NCI-H345 (cell line): ENCODE results near the gene SLC5A1.

Experiments used
- DNase-seq: peaks from one replicate; lab custom pipeline; 2025; lab: John Stamatoyannopoulos, UW

The SLC5A1 gene

DNA sequence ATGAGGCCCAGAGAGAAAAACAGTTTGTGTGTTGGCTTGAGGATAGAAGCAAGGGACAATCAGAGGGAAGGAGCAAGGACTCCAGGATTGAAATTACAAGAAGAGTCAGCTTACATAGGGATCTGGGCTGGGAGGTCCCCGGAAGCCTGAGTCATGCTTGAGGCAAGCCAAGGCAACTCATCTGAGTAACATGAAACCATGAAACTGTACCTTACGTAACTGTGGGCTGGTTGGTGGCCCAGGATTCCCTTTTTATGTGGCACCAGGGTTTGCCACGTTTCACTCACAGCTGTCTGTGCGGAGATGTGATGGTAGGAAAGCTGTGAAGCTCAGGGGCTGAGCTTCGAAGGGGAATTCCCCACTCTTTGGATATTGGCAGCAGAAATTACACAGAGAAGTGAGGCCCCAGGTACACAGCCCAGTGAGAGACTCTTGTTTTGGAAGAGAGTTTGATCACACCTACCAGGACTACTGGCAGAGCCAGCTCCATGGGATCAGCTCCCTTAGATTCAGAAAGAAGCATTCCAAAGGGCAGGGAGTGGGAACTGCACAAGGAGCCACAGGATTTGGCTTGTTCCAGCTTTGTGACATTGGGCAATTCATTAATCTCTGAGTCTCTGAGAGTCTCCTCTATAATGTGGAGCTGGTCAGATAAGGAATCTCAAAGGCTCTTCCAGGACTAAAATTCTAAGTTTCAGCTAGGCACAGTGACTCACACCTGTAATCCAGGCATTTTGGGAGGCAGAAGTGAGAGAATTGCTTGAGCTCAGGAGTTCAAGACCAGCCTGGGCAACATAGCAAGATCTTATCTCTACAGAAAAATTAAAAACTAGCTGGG is 7.8 kb downstream of the SLC5A1 start:
- DNase-seq = no peak

DNA sequence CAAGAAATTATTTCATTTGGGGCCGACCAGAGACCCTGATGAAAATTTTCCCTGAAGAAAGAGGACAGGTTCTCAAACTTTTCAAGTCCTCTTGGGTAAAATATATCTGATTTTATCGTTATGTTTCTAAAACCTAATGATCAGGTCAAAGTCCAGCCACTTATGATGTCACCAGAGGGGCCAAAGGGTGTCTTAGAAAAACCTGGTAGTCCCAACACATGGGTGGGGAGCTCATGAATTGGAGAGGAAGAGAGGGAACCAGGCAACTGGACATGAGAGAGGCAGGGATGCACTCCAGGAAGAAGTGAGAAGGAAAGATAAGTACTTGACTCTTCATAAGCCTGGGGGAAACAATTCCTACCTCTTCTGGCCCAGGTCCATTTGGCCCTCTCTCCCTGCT is 9.2 kb downstream of the SLC5A1 start:
- DNase-seq = no peak

DNA sequence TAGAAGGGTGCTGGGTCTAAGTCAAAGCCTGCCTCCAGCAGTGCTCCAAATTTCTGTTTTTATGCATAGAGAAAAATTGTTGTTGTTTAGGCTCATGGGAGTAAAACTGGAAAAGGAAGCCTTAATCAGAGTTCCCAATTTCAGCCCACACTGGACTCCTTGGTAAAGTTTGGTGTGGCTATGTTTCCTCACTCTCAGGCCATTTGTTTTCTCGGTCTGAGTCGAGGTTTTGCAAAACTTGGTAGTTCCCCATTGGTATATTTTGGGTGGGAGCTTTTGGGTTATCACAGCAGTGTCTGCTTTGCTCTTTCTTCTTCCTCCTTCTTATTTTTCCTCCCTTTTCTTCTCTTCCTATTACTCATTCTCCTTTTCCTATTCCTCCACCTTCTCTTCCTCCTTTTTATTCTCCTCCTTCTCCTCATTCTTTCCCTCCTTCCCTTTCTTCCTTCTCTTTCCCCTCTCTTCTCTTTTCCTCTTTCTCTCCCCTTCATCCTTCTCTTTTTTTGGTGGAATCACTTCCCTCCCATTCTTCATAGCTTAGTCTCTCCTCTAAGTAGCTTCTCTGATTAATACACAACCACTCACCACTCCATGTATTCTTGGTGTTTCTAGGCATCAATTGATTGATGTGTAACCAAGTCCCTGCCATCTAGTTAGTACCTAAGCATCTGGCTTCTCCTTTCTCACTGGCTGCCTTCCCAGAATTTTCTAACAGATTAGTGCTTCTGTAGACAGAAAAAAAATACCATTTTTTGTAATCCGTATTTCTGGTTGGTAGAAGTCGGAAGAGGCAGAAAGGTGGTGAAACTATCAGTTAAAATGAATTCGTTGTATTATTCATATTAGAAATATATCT is 10.1 kb downstream of the SLC5A1 start:
- no peak for DNase-seq

DNA sequence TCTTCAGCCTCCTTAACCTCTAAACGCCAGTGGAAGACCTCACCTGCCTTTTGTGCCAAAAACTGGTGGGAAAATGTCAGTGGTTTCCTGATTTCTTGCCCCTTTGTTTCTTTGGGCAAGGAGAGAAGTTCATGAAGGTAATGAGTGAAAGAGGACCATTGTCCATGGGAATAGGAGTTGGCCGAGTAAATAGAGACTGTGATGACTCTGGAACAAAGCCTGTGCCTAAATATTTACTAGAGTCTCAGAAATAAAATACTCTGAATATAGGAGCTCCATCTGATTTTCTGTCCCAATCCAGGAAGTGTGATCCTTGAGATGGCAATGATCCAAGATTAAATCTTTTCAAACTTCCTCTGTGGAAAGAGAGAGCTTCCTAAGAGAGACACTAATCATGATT is 12.0 kb downstream of the SLC5A1 start:
- no peak for DNase-seq

DNA sequence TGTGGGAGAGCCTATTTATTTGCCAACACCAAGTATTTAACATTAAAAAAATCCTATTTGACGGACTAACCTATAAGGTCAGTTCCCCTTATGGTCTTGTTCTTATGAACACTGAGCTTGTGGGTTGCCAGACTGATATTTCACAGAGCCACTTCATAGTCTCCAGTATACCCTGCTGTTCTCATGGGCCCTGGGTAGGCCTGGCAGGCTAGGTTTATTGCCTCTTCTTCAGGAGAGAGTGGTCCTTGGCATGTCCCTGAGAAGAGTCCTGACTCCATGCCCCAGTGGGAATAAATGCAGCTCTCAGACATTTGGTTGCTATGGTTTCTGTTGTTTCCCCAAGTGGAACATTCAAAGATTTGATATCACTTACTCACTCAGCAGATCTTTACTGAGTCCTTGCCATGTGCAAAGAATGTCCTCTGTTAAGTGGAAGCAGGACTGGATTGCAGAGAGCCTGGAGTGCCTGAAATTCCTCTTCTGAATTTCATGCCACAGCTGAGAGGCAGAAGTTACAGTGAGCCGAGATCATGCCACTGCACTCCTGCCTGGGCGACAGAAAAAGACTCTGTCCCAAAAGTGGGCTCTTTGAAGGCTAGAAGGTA is 15.7 kb downstream of the SLC5A1 start:
- no peak for DNase-seq

DNA sequence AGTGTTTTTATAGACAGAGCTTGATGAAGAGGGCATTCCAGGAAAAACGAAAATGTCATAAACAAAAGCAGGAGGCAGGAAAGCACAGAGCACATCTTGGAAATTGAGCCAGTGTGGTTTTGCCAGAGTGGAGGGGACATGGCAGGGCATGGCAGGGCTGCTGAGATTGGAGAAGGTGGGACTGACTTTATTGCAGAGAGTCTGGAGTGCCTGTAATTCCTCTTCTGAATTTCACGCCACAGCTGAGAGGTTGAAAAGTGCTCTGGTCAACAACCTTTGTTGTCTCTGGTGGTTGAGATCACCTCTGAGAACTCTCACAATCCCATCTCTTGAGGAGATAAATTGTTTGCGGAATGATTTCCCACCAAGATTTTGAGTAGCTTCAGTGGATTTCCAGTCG is 16.4 kb downstream of the SLC5A1 start:
- DNase-seq = no peak

DNA sequence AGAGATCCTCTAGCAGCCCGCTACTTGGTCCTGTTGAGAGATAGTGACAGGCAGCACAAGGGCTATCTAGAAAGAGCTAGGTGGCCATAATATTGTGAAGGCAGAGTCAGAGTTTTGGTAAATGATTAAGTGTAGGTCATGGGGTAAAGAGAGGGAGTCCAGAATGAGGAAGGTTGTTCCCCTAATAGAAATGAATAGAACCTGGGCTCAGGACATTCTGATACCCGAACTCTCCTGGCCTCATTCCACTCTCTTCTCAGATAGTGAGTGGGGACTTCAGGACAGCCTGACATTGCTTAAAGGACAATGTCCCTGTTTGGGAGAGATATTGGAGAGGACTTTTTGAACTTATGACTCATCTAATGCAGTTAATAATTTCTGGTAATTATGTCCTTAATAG is 20.6 kb downstream of the SLC5A1 start:
- DNase-seq = no peak

DNA sequence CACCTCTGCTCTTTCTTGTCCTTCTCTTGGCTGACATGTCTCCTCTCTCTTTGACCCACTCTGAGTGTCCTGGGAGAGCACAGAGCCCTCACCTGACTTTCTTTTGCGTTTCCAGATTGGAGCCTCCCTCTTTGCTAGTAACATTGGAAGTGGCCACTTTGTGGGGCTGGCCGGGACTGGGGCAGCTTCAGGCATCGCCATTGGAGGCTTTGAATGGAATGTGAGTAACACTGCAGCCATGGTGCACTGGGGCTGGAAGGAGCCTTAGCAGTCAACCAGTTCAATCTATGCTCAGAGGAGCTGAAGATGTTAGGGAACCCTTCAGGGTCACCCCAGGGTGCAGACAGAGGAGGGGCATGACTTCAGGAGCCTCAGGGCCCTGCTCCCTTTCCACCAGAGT is 23.8 kb downstream of the SLC5A1 start:
- DNase-seq = no peak

DNA sequence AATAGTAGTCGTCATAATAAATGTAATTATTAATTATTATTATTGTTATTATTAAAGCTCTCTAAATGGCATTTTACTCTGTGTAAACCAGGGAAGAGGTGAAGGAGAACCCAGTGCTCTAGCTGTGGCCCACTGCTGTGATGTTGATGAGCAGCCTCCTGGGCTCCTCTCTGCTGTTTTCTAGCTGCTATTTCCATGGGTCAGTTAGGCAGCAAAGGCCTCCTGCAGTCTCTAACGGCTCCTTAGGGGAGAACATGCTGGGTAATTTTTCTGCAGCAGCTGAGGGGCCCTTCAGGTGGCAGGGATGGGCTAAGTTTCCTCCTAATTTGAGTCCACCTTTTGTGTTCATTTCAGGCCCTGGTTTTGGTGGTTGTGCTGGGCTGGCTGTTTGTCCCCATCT is 24.6 kb downstream of the SLC5A1 start:
- no peak for DNase-seq

DNA sequence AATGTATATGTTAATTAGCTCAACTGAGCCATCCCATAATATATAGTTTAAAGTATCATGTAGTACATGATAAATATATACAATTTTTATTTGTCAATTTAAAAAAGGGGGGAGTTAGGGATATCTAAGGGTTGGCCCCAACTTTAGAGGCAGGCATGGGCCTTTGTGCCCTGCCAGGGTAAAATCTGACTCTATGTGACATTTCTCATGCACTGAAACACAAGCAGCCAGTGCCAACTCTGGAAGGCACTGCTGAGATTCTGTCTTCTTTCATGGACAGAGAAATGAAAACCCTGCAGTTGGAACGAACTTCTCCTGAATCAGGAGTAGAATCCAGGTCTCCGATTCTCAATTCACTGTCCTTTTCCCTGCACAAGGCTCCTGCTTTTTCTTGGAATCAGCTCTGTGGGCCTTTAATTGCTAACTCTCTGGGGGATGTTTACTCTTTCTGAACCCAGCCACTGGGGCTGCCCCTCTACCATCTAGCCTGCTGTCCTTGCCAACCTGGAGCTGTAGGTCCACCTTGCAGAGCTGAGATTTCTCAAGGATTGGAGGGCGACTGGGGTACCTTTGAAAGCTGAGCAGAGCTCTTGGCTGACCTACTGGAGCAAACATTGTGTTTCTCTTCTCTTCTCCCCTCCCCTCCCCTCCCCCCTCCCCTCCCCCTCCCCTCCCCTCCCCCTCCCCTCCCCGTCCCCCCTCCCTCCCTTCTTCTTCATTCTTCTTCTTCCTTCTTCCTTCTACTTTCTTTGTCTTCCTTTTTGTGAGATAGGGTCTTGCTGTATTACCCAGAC is 26.7 kb downstream of the SLC5A1 start:
- no peak for DNase-seq

DNA sequence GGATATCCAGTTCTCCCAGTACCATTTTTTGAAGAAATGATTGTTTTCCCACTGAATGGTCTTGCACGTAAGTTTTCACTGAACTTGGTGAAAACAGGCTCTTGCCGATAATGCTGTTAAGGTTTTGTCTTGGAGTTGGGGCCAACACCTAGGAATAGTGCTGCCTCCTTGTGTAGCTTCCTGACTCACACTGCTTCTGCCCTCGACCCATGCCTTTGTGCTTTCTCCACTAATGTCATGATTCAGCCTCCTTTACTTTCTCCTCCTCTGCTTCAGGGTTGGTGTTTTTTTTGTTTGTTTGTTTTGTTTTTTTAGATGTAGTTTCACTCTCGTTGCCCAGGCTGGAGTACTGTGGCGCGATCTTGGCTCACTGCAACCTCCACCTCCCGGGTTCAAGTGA is 30.2 kb downstream of the SLC5A1 start:
- no peak for DNase-seq

DNA sequence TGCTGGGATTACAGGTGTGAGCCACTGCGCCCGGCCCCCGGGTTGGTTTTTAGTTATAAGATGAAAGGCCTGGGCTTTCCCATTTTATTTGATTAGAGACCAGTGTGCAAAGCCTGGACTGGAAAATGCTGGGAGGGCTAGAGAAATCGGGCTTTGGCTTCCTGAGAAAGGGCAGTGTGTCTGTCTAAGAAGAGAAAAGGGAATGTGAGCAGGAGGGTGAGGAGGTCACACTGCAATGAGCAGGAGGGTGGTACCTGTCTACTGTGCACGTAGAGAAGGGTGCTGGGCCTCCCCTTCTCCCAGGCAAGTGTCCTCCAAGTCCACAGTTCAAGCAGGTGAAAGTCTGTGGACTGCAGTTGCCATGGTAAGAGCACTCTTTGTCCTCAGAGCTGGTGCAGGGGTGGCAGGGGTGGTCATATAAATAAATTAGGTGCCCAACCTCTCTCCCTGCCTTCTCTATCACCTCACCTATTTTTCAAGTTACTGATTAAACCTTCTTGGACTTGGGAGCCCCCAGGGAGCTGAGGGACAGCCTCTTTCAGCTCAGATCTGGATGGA is 30.8 kb downstream of the SLC5A1 start:
- no peak for DNase-seq

DNA sequence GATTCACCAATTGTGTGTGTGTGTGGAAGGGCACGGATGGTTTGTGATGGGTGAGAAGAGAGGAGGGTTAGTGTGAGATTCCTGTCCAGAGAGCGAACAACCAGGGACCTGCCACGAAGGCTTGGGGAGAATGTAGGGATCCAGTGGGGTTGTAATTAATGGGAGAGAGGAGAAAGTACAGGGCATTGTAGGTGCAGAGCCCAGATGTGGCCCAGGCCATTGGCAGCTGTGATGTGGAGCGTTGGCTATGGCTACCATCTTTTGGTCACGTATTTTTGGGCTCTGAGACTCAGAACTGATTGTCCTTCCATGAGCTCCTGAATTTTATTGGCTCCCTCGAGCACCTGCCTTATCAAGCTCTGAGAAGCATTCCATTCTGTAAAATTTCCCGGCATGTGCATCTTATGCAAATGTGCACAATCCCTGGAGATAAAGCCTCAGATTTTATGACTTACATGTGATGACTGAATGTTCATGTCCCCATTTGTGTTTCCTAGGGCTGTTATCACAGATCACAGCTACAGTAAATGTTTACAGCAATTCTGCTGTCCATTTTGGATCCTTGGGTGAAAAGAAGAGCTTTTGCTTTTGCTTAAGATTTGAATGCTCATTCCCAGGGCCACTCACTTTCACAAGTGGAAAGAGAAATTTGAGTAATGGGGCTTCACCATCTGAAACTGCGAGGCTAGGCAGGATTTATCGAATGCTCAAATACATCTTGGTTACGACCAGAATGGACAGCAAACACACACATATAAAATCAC is 33.1 kb downstream of the SLC5A1 start:
- no peak for DNase-seq

DNA sequence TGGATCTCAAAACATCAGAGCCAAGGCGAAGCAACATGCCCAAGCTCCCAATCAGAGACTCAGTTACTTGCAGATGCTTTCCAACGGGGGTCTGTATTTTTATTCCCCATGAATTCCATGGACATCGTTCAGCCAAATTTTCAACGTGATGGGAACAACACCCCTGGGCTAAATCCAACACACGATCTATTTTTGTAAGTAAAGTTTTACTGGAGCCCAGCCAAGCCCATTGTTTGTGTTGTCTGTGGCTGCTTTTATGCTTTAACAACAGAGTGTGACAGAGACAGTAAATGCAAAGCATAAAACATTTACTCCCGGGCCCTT is 33.7 kb downstream of the SLC5A1 start:
- peak; percentile 44 for DNase-seq

DNA sequence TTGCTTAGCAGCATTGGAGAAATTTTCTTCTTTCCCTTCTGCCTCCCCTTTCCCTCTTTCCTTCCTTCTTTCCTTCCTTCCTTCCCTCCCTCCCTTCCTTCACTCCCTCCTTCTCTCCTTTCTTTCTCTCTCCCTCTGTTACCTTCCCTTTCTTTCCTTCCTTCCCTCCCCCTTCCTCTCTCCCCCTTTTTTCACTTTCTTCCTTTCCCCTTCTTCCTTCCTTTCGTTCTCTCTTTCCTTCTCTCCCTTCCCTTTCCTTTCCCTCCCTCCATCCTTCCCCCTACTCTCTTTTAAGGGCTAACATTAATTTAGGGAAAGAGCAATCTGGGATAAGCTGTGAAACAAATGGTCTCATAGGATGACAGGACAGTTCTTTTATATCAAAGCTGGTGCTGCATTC is 34.1 kb downstream of the SLC5A1 start:
- no peak for DNase-seq

DNA sequence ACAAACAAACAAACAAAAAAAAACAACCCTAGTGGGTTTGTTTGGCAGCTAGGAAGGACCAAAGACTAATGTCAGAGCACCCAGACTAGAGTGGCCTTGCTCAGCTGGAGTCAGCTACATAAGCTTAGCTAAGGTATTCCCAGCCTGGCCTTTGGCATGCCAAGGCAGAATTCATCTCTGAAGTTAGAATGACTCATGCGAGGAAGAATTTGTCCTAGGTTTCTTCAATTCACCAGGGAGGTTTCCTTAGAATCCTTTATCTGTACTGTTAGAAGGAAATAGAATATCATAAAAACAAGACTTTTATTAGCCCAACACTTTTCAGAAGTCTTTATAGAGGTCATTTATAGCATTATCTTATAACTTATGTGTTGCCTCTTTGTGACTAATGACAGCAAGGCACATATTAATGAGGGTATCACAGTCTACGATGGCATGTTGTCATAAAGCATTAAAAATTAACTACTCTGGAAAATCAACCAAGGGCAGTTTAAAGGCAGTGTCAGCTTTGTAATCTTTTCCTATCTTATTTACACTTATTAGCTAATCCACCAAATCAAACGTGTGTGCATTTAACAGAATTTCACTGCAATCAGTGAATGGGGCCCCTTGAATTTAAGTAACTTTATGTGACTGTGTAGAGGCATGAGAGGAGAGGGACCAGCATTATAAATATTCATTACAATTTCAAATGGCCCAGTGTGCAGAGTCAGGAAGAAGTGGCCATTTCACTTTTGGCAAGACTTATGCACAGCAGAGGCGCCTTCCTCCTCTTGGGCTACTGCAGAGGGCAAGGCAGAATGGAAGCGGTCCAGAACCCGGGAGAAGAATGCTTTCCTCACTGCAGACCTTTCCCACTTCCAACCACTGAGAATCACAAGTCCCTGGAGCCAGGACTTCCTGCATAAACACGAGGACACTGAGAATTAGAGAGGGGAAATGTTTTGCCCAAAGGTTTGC is 36.3 kb downstream of the SLC5A1 start:
- DNase-seq = no peak

DNA sequence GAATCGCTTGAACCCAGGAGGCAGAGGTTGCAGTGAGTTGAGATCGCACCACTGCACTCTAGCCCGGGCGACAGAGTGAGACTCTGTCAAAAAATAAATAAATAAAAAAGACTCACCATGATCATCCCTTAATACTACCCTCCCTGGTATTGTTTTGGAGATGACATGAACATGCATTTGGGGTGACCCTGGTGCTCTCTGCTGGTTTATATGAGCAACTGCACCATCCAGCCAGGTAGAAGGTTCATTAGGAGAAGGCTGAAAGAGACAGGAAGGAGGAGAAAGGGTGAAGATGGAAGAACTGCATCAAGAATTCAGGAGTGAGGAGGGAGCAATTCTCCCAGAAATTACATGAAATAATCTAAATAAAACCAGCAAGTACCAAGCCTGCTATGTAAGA is 37.8 kb downstream of the SLC5A1 start:
- peak; percentile 44 for DNase-seq

DNA sequence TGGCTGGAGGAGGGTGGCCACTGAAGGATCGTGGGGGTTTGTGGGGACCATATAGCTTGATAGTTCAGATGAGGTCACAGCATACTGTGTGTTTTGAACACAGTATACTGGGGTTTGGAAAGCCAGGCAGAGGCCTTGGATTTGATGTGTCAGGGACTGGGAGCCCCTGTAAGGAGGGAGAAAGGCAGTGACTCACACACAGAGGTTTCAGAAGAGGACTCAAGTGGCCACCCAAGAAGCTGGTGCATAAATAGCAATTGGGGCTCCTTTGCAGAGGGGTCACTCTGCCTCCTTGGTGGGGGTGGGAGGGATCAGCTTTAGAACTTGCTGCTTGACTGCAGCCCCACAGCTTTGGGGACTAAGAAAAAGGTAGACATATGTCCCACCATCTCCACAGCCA is 39.3 kb downstream of the SLC5A1 start:
- DNase-seq = no peak

DNA sequence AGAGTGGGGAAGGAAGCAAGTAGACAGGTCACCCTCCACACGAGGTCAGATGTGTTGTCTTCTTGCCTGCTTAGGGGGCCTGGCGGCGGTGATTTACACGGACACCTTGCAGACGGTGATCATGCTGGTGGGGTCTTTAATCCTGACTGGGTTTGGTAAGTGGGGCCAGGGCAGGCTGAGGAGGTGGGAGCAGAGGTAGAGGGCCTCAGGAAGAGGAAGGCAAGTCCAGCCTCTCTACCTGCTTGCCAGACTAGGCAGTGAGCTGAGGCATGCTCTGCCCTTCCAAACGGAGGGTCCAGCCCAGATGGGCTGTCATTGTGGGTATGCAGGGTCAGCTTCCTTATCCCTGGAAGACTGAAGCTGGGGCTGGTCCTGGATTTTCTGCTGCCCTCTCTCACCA is 39.9 kb downstream of the SLC5A1 start:
- no peak for DNase-seq

DNA sequence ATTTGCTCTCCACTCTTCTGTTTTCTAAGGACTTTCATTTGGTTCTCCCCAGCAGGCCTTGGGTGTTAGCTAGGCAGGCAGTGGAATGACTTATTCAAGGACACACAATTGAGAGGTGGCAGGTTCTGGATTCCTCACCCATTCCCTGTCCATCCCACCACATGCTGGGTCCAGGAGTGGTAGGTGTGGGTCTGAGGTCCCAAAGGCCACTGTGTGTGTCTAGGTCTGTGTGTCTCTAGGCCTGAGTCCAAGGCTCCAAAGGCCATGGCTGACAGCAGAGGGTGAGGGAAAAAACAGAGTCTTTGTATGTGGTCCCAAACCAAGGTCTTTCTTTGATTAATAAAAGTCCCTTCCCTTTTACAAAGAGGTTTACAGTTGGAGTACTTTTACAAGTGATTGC is 40.8 kb downstream of the SLC5A1 start:
- no peak for DNase-seq
